Neutrophil (primary cell): ENCODE results near the gene ADRM1.

Experiments
- H3K27ac ChIP-seq: fragments of 200-600 bp; sonication (generic); 2 replicates; pipeline ENCODE4 v1.5.1; 2016; ENCODE audit warnings: mild to moderate bottlenecking, moderate library complexity
- H3K27me3 ChIP-seq: fragments of 200-600 bp; sonication (generic); 2 replicates; pipeline ENCODE4 v1.6.0; 2016; ENCODE audit warnings: mild to moderate bottlenecking
- H3K36me3 ChIP-seq: fragments of 200-600 bp; sonication (generic); 2 replicates; pipeline ENCODE4 v1.5.1; 2017
- H3K4me1 ChIP-seq, 2 experiments: fragments of 200-600 bp in 1 of 2; sonication (generic) in 1 of 2; 1 replicate in 1 of 2; 2 replicates in 1 of 2; pipeline versions ENCODE4 v1.5.1 to v1.6.1; 2013 to 2016; ENCODE audit warnings: low read depth in 1 of 2, low read length in 1 of 2, mild to moderate bottlenecking in 1 of 2, moderate library complexity in 1 of 2; ENCODE audit not compliant: control insufficient read depth in 1 of 2, insufficient read depth in 1 of 2
- H3K4me3 ChIP-seq, 2 experiments: fragments of 200-600 bp in 1 of 2; sonication (generic) in 1 of 2; 1 replicate in 1 of 2; 2 replicates in 1 of 2; pipeline ENCODE4 v1.5.1; 2013 to 2016; ENCODE audit warnings: low read depth in 1 of 2, low read length in 1 of 2, mild to moderate bottlenecking in 1 of 2, moderate library complexity in 1 of 2
- H3K9me3 ChIP-seq: fragments of 200-600 bp; sonication (generic); 2 replicates; pipeline ENCODE4 v1.5.1; 2016
- CTCF ChIP-seq: fragments of 200-600 bp; sonication (generic); IDR thresholded peaks from 2 replicates; pipeline ENCODE4 v1.5.1; 2016; ENCODE audit warnings: antibody characterized with exemption

ADRM1 gene

GRCh38 chr20:62342910-62343309 lies 40.1 kb downstream of the ADRM1 start:
- no peak for TF ChIP-seq CTCF
- Histone ChIP-seq H3K27ac (no peak overlapping the region), H3K4me1 (no peaks in the 10 kb centered on the region), H3K9me3 (no peaks in the 10 kb centered on the region), H3K27me3 (peaks cover 2% of the 10 kb centered on the region), H3K36me3 (no peaks in the 10 kb centered on the region), H3K4me3 (no peak overlapping the region)

GRCh38 chr20:62344092-62344491 lies 41.3 kb downstream of the ADRM1 start:
- H3K27ac ChIP-seq: no peak overlapping the region
- no peaks in the 10 kb centered on the region for H3K36me3 ChIP-seq
- H3K4me3 ChIP-seq: no peak overlapping the region
- no peaks in the 10 kb centered on the region for H3K4me1 ChIP-seq
- peaks cover 2% of the 10 kb centered on the region for H3K27me3 ChIP-seq
- TF ChIP-seq CTCF: no peak
- no peaks in the 10 kb centered on the region for H3K9me3 ChIP-seq

GRCh38 chr20:62344782-62345181 lies 42.0 kb downstream of the ADRM1 start:
- Histone ChIP-seq H3K9me3 (no peaks in the 10 kb centered on the region), H3K4me3 (no peak overlapping the region), H3K27me3 (peaks cover 2% of the 10 kb centered on the region), H3K27ac (no peak overlapping the region), H3K4me1 (no peaks in the 10 kb centered on the region), H3K36me3 (no peaks in the 10 kb centered on the region)
- no peak for TF ChIP-seq CTCF

GRCh38 chr20:62345681-62346370 lies 43.0 kb downstream of the ADRM1 start:
- H3K4me1 ChIP-seq: no peaks in the 10 kb centered on the region
- no peaks in the 10 kb centered on the region for H3K9me3 ChIP-seq
- no peak for TF ChIP-seq CTCF
- H3K27me3 ChIP-seq: peaks cover 2% of the 10 kb centered on the region
- no peaks in the 10 kb centered on the region for H3K36me3 ChIP-seq
- no peak overlapping the region for H3K4me3 ChIP-seq
- no peak overlapping the region for H3K27ac ChIP-seq

- H3K4me3 ChIP-seq: no peak overlapping the region
- TF ChIP-seq CTCF: no peak
- no peaks in the 10 kb centered on the region for H3K4me1 ChIP-seq
- H3K36me3 ChIP-seq: no peaks in the 10 kb centered on the region
- H3K27me3 ChIP-seq: peaks cover 2% of the 10 kb centered on the region
- H3K27ac ChIP-seq: no peak overlapping the region
- no peaks in the 10 kb centered on the region for H3K9me3 ChIP-seq
Measured at GRCh38 chr20:62346398-62347150, 43.8 kb downstream of the ADRM1 start.
